HL-60/S4 treated with phorbol 12-myristate 13-acetate at 8.2 ng/mL for 4 days and 3 days (cell line): ENCODE measurements around the gene CLCNKB.
"Not testable (repeated sequence)": the region's sequence is repeated elsewhere in the genome, so short reads cannot be mapped to it uniquely, and the experiment has no call there.

Experiments
- in situ Hi-C: fragments of 300-500 bp; cut with MboI; formaldehyde crosslinking; loops from 2 replicates; pipeline ENCODE4 v1.15.0; 2022; ENCODE audit warnings: low sequenced_read_pairs

CLCNKB gene

DNA sequence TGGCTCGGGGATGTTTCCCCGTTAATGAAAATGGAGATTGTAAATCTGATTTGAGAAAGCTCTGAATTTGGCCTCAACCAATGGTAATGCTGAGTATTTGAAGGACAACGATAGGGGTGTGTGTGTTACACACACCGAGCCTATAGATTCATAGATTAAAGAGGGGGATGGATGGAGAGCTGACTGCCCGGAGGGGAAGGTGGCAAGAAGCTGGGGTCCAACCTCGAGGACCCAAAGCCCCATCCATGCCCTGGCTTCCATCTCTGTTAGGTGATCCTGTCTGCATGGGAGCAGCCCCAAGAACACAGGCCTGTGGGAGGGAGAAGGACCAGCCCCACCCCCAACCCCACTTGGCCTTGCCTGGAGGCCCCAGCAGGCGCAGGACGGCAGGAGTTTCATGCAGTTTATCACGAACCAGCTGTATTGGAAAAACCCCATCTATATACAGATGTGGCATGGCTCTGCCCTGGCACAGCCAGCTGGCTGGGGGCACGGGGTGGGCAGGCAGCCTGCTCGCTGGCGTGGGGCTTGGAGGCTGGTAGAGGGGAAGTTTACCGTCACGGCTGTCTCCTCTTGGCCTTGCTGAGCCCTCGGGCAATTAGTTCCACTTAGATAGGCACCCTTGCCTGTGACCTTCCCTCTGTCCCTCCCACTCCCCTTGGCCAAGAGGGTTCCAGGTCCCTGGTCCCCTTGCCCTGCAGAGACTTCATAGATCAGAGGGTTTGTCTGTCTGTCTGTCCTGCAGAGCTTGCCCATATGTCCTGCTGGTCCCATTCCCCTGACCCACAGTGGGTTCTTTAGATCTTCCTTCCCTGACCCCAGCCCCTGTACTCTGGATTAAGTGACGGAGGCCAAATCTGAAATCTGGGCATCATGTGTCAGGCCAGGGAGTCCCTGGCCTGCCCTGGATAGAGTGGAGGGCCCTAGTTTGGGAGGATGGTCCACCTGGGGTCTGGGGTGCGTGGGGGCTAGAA is 28.8 kb upstream of the CLCNKB start:
- in situ Hi-C loops: no loop called here

DNA sequence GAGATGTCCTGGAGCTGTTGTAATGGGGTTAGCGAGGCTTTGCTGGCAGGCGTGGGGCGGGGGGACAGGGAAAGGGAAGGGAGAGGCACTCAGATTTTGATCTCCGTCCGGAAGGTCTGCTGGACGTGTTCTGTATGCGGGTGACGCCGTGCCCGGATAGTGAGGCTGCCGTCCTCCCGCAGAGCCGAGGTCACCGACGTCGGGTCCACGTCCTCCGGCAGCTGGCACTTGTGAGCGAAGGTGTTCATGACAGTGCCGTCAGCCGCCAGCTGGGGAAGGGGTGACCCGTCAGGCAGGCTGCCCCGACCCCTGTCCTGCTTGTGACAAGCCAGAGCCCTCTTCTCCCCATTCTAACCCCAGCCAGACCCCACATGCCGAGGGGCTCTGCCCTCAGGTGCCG is 28.1 kb upstream of the CLCNKB start:
- in situ Hi-C loops: no loop called here

DNA sequence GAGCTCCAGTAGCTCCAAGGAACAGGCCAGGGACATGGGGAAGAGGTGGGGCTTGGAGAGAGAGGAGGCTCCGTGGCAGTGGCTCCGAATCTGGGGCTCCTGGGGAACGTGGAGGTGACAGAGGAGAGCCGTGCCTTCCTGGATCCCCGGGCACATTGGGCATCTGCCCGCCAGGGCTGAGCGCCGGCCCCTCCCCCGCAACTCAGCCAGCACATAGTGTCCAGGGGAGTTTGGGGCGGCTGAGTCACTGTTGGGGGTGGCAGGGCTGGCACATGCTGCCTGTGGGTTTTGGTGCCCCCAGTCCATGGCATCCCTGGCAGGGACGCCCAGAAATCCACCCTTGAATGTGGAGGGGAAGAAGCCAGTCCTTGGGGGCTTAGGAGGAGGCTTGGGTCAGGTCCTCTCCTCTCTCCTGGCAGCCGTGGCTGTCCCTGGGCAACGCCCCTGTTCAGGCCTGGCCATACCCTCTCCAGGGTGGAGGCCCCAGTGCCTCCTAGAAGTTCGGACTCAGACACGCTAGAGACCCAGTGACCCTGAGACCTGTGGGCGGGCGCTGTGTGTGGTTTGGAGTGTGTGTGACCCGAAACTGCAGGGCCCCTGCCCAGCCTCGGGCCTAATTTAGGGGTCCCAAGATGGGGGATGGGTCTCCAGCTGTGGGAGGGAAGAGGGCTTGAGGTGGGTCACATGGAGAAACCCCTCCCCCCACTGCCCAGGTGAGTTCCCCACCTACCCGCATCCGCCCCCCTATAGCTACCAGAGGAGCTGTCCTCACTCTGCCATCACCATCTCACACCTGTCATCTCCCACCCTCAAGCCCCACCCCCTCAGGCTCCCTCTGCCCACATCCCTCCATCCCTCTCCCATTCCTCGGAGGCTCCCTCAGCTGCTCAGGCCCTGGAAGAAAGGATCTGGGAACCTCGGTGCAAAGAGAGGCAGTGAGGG is 27.4 kb upstream of the CLCNKB start:
- in situ Hi-C loops: no loop called here

DNA sequence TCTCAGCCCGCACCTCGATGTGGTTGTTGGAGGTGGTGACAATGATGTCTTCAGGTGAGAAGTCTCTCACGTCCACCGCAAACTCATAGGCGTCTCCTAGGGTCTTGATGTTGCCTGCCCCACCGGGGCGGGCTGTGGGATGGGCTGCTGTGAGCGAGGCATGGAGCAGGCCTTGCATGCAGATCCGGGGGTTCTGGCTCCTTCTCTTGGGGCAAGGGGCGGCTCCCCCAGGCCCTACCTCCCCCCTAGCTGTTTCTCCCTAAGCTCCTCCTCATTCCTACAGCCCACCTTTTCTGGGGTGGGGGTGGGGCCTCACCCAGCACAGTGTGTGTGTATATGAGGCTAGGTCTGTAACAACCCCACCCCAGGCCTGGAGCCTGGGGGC is 26.5 kb upstream of the CLCNKB start:
- in situ Hi-C loops: no loop called here

DNA sequence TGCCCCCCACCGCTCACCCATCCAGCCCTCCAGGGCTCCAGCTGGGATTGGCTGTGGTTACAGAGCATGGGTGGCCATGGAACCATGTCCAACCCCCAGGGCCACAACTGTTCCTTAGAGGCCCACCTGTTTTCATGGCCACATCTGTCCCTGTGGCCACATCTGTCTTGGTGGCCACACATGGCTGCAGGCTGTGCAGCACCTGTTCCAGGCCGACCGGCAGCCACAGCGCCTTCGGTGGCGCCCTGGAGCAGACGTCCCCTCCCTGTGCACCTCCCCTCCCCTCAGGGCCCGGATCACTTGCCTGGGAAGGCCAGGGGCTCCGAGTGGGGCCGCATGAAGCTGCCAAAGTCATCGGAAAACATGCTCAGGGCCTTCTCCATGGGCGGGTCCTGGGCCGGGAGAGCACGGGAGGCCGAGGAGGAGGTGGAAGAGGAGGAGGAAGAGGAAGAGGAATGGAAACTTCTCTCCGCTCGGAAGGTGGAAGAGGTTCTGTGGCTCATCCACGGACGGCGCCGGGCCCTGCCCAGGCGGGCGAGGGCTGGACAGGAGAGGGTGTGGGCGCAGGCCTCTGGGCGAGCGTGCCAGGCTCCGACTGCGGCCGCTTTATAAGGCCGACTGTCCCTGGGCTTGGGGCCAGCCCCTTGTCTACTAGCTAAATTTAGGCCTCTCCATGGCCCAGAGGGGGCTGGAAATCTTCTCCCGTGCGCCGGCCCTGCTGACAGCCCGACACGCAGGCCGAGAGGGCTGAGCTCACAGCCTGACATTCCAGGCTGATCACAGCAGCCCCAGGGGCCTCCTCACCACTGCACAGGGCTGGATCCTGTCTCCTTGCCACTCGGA is 25.9 kb upstream of the CLCNKB start, which contains the start of gene HSPB7:
Gene HSPB7, minus strand, starts transcription at position 583 of the 843 bp plus-strand sequence. Its CDS starts 80 bp downstream, at position 503.
- in situ Hi-C loops: no loop called here

DNA sequence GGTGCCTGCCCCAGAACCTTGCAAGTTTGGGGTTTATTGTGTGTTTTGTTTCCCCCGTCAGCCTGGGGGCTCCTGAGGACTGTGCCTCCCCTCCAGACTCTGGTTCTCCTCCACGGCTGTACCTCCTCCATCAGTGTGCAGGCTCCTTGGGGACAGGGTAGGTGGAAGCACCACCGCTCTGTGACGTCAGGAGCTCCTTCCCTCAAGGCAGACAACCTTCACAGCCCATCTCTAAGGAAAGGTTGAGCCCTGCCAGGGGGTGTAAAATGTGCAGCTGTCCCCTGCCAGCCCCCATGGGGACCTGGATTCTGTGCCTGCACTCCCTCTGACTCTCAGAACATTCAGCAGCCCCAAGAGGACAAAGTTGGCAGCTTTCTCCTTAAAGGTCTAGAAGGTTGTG is 25.3 kb upstream of the CLCNKB start:
- in situ Hi-C loops: no loop called here

DNA sequence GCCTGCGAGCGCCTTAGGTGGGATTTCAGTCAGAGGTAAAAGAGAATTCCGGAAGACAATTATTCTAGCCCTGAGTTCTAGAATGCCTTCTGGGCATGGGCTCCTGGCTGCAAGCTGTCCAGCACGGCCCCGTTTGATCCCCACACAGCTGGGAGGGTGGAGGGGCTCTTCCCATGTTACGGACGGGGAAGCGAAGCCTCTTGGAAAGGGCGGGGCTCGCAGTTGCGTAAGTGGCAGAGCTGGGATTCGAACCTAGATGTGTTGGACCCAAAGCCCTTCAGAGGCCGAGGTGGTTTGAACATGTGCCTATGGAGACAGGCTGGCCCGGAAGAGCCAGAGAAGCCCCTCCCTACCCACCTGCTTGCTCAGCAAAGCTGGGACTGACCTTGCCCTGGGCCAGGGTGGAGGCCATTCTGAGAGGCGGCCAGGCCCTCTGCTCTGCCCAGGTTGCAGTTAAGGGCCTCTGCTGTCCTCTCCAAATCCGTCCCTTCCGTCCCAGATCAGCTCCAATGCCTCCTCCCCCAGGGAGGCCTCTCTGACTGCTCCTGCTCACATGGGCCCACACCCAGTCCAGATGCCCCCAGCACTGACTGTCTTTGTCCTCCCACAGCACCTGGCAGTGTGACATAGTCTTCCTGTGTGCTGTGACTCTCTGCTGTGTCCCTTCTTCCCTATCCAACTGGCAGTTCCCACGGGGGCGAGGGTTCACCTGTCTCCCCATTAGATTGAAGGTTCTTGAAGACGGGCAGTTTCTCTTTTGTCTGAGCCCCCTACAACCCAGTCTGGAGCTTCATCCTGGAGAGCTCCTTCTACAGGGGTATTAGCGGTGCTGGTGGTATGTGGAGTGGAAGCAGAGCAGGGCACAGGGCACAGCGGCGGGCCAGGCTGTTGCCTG is 24.6 kb upstream of the CLCNKB start:
- in situ Hi-C loops: no loop called here

DNA sequence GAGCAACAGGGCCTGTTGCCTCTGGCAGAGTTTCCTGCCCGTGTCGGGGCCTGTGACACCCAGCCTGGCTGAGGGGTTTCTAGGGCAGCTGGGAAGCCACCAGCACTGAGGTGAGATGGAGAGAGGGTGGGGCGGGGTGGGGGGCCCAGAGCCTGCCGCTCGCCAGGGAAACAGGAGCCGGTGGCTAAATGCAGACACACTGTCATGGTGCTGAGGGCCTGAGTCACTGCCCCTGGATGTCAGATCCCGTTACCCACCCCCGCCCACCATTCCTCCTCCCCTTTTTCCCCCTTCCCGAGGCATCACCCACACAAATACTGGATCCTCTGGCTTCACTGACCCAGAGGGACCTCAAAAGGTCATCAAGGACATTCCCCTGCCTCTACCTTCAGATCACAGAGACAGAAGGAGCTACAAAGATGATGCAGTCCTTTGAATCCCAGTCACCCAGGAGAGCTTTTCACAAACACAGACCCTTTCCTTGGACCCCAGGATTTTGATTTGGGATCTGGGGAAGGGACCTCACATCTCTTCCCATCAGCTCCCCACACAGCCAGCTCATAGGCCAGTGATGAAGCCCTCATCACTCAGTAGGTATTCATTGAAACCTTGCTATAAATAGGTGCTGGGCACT is 23.8 kb upstream of the CLCNKB start:
- in situ Hi-C loops: no loop called here

DNA sequence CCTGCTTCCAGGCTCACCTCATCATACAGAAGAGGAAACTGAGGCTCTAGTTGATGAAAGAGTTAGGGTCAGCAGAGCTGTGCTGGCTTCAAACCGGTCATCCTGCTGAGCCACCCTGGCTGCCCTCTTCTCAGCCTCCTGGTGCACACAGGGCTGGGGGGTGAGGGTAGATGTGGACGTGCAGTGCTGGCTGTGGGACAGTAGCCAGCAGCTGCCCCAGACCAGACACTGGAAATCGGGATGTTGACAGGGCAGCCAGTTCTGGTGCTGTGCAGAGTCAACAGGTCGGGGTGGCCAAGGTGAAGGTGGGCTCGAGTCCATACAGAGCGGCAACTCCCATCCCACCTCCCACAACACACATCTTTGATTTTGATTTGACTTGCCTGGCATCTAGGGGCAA is 23.3 kb upstream of the CLCNKB start:
- in situ Hi-C loops: no loop called here

DNA sequence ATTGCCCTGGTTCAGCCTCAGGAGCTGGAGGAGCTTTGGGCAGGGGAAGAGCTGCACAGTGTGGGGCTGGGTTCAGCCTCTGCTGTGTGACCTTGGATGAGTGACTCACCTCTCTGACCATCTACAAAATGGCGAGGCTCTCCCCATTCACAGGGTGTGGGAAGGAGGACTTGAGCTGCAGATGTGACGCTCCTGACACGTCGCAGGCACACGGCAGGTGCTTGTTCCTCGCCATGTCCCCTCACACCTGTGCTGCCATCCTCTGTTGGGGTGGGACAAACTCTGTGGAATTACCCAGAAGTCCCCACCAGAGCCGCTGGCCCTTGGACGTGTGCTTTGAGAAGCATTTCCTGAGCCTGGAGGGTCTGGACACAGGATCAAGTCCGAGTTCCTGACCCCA is 22.7 kb upstream of the CLCNKB start:
- in situ Hi-C loops: not testable (repeated sequence)

DNA sequence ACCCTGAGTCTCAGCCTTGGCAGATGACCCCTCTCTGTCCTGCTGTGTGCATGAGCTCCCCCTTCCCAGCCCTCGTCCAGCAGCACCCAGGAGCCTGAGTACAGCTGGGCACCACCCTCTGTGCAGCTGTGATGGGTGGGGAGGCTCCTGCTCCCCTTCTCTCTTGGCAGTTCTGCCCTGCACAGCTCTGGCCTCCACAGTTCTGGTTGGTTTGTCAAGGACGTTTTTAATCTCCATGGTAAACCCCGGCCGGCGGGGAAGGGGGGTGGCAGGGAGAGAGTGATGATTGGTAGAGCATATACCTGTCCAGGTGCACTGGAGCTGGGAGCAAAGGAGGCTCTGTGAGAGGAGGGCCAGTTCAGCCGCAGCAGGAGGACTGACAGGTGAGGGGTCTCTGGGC is 21.9 kb upstream of the CLCNKB start, which contains the start of gene CLCNKA:
Gene CLCNKA, plus strand, starts transcription at position 356 of the 400 bp plus-strand sequence. CDS start 584 bp downstream, outside the sequence.
- in situ Hi-C loops: no loop called here

DNA sequence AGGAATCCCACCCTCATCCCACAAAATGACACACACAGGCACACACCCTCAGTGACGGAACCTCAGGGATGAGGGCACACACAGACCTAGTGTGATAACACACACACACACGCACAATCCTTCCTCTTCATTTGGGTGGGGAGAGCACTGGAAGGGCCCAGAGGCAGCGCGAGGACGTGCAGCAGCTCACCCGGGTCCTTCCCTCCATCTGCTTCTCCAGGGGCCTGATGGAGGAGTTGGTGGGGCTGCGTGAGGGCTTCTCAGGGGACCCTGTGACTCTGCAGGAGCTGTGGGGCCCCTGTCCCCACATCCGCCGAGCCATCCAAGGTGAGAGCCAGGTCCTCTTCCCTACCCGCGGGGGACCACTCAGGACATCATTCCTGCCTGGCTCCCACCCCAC is 21.2 kb upstream of the CLCNKB start:
- in situ Hi-C loops: no loop called here

DNA sequence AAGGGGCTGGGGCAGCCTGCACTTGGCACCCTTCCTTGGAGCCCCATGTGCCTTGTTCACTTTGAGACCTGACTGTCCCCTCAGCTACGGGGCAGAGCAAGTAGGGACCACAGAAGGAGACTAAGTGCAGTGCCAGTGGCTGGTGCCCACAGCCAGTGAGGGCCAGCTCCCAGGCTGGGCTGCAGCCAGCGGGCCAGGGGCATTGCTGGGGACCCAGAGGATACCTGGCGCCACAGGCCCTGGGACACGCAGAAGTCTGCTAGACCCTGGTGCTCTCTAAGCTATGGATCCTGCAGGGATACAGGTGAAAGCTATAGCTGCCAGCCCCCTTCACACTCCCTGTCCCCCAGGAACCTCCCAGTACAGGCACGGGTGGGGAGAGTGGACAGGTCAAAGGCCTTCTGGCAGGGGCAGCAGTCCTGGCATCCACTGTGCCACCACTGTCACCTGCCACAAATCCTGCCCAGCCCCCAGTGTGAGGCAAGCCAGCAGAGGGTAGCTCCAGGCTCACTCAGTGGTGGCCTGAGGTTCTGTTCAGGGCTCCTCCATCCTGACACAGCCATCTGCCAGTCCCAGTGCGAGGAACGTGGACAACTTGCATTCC is 20.4 kb upstream of the CLCNKB start:
- in situ Hi-C loops: no loop called here

DNA sequence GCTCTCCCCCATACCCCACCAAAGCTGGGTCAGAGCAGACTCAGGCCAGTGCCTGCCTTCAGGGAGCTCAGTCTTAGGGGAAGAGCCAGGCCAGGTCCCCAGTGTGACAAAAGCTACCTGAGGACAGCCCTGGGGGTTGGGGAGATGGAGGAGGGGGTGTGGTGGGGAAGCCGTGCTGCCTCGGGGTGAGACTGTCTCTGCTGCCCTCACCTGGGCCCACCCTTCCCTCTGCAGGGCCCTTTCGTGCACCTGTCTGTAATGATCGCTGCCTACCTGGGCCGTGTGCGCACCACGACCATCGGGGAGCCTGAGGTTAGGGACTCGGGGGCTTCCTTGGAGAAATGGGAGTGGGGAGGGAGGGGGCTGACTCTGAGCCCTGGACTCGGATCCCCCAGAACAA is 17.3 kb upstream of the CLCNKB start:
- in situ Hi-C loops: not testable (repeated sequence)

DNA sequence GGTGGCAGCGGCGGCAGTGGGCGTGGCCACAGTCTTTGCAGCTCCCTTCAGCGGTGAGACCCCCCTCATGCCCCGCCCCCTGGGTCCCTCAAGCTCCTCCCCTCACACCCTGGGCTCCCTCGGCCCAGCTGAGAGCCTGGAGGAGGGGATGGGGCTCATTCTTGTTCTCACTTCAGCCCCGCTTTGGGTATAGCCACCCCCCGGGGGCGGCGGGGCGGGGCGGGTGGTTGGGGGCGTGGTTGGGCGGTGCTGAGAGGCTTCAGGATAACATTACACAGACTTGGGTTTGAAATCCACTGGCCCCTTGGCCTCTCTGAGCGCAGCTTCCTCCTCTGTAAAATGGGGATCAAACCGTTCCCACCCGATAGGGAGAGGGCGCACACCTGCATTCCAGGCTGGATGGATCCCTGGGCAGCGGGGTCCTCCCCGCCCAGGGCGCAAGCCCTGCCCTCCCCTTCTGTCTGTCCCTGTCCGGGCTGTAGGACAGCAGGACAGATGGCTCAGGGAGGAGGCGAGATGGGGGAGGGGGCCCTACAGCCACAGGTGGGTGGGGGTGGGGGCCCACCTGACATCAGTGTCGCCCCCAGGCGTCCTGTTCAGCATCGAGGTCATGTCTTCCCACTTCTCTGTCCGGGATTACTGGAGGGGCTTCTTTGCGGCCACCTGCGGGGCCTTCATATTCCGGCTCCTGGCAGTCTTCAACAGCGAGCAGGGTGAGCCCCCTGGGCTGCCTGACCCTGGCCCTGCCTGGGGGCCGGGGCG is 16.7 kb upstream of the CLCNKB start:
- in situ Hi-C loops: no loop called here

DNA sequence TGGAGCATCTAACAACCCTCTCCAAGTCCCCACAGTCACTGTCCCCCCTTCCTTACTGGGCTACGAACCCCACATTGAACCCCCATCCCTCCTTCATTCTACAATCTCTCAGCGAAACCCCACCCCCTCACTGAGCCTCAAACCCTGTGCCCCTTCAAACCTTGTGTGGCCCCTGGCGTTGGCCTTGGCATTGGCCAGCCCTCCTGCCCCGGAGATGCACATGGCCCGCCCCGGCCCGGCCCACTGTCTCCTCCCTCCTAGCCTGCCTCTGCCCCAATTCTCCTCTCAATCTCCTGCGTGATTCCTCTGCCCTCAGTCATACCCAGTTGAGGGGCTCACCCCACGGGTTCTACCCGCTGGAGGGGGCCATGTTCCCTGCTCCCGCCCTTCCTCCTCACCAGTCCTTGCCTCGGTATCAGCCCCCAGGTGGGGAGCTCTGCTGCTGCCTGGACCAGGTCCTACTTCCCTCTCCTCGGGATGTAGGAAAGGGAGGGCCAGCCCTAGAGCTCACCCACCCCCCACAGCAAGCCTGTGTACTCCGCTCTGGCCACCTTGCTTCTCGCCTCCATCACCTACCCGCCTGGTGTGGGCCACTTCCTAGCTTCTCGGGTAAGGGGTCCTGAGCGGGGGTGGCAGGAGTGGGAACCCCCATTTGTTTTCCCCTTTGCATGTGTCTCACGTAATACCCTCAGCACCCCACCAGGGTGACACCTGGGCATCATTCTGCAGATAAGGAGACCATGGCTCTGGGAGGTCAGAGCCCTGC is 15.2 kb upstream of the CLCNKB start:
- in situ Hi-C loops: no loop called here

DNA sequence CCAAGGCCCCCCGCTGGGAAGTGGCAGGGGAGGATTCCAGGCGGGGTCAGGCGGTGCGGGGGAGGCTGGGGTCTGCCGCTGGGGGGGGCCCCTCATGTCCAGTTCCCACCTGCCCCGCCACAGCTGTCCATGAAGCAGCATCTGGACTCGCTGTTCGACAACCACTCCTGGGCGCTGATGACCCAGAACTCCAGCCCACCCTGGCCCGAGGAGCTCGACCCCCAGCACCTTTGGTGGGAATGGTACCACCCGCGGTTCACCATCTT is 14.6 kb upstream of the CLCNKB start:
- in situ Hi-C loops: not testable (repeated sequence)
